Keratinocyte (primary cell): ENCODE data around the gene TAF11L7. TPM values are rescaled to one million over a fixed set of nuclear protein-coding genes. Genes with fewer than 3 reads are reported as not detected.

ENCODE experiments used
- DNase-seq: peaks from one replicate; pipeline ENCODE4 v3.0.0-alpha.2; 2011; ENCODE audit warnings: low read depth, missing footprints, low spot score
- FAIRE-seq: peaks from 2 replicates; lab custom pipeline; 2011; peaks lifted over from hg19 to GRCh38; lab: Jason Lieb, UNC
- H2AFZ ChIP-seq: 2 replicates; pipeline ENCODE4 v1.6.0; 2012; ENCODE audit warnings: low read length, control low read depth, inconsistent platforms; ENCODE audit not compliant: control insufficient read depth
- H3K27ac ChIP-seq: 2 replicates; pipeline ENCODE4 v1.5.1; 2011; ENCODE audit warnings: low read length; ENCODE audit not compliant: control insufficient read depth, insufficient read depth
- H3K27me3 ChIP-seq: 3 replicates; pipeline ENCODE4 v1.6.0; 2011; ENCODE audit warnings: low read length; ENCODE audit not compliant: control insufficient read depth, insufficient read depth; ENCODE audit errors: extremely low read depth
- H3K36me3 ChIP-seq, 2 experiments: 2 replicates in 1 of 2; 3 replicates in 1 of 2; pipeline ENCODE4 v1.5.1; 2011; ENCODE audit warnings: low read length in 2 of 2, mild to moderate bottlenecking in 1 of 2; ENCODE audit not compliant: control insufficient read depth in 2 of 2, insufficient read depth in 2 of 2; ENCODE audit errors: extremely low read depth in 1 of 2
- H3K4me1 ChIP-seq: 3 replicates; pipeline ENCODE4 v1.5.1; 2011; ENCODE audit warnings: low read length; ENCODE audit not compliant: control insufficient read depth, insufficient read depth; ENCODE audit errors: extremely low read depth
- H3K4me2 ChIP-seq: 3 replicates; pipeline ENCODE4 v1.6.0; 2011; ENCODE audit warnings: low read depth, low read length; ENCODE audit not compliant: control insufficient read depth, insufficient read depth; ENCODE audit errors: extremely low read depth
- H3K4me3 ChIP-seq, 3 experiments: fragments of 200-600 bp in 1 of 3; sonication (generic) in 1 of 3; 2 replicates in 2 of 3; 3 replicates in 1 of 3; pipeline ENCODE4 v1.5.1; 2011 to 2016; ENCODE audit warnings: low read length in 3 of 3, mild to moderate bottlenecking in 3 of 3, control low read depth in 2 of 3, inconsistent platforms in 1 of 3, low read depth in 1 of 3, mixed read lengths in 1 of 3, mixed run types in 1 of 3, moderate library complexity in 1 of 3; ENCODE audit not compliant: control insufficient read depth in 2 of 3, insufficient read depth in 2 of 3; ENCODE audit errors: extremely low read depth in 1 of 3
- H3K79me2 ChIP-seq: 2 replicates; pipeline ENCODE4 v1.6.0; 2012; ENCODE audit warnings: low read length; ENCODE audit not compliant: control insufficient read depth, insufficient read depth
- H3K9ac ChIP-seq: 3 replicates; pipeline ENCODE4 v1.6.0; 2011; ENCODE audit warnings: low read length; ENCODE audit not compliant: control insufficient read depth, insufficient read depth; ENCODE audit errors: extremely low read depth
- H3K9me1 ChIP-seq: 3 replicates; pipeline ENCODE4 v1.6.0; 2011; ENCODE audit warnings: low read length; ENCODE audit not compliant: control insufficient read depth, insufficient read depth; ENCODE audit errors: extremely low read depth
- H3K9me3 ChIP-seq: 2 replicates; pipeline ENCODE4 v1.5.1; 2012; ENCODE audit warnings: low read depth, low read length; ENCODE audit not compliant: control insufficient read depth
- H4K20me1 ChIP-seq: 3 replicates; pipeline ENCODE4 v1.6.0; 2011; ENCODE audit warnings: low read length; ENCODE audit not compliant: control insufficient read depth, insufficient read depth; ENCODE audit errors: extremely low read depth
- CTCF ChIP-seq, 3 experiments: IDR thresholded peaks in 1 of 3; conservative IDR thresholded peaks in 1 of 3; optimal IDR thresholded peaks in 1 of 3; 2 replicates in 2 of 3; 3 replicates in 1 of 3; pipeline versions ENCODE3 to v1.5.1; 2011; ENCODE audit warnings: low read length in 3 of 3, mild to moderate bottlenecking in 3 of 3, moderate library complexity in 2 of 3, control low read depth in 1 of 3, inconsistent platforms in 1 of 3; ENCODE audit not compliant: insufficient read depth in 2 of 3; ENCODE audit errors: extremely low read depth in 1 of 3
- EZH2 ChIP-seq: IDR thresholded peaks from one replicate; pipeline ENCODE4 v1.6.1; 2012; ENCODE audit warnings: inconsistent platforms, mild to moderate bottlenecking, low read length, moderate library complexity
- dilution Hi-C: fragments of 300-500 bp; cut with MboI; formaldehyde crosslinking; loops from one replicate; pipeline ENCODE4 v1.7.0; 2020; ENCODE audit warnings: low sequenced_read_pairs; ENCODE audit not compliant: extremely low pct_ligation_motif_present
- polyA plus RNA-seq, 5 experiments: library from polyadenylated mRNA; depleted of rRNA in 3 of 5; stranded (reverse) in 3 of 5; stranded (forward) in 1 of 5; unstranded in 1 of 5; fragments of >200 nt; gene quantifications; 1 replicate in 1 of 5; 2 replicates in 3 of 5; 3 replicates in 1 of 5; pipeline versions ENCODE4 v1.2.1 to v1.2.3, GENCODE V29; 2011 to 2012; ENCODE audit warnings: missing spikeins in 2 of 5, low read depth in 1 of 5, low replicate concordance in 1 of 5

TAF11L7 gene
- polyA plus RNA-seq, 1 donor (not counting 4 experiments of a cell fraction or from before 2014, with no cell fraction given) = not detected

- FAIRE-seq (no peak), DNase-seq (no peak)
- Histone ChIP-seq H3K9me3 (no peaks in the 10 kb centered on the region), H3K27ac (no peak overlapping the region), H3K4me3 (no peak overlapping the region), H3K9ac (no peak overlapping the region), H3K79me2 (no peaks in the 10 kb centered on the region), H3K4me1 (no peaks in the 10 kb centered on the region), H3K9me1 (no peaks in the 10 kb centered on the region), H2AFZ (no peak overlapping the region), H3K4me2 (no peak overlapping the region), H3K27me3 (no peaks in the 10 kb centered on the region), H4K20me1 (no peaks in the 10 kb centered on the region), H3K36me3 (no peaks in the 10 kb centered on the region)
- TF ChIP-seq CTCF (optimal IDR thresholded peaks at IDR 0.05 in 1 of 3, IDR thresholded peaks at IDR 0.05 in 1 of 3, conservative IDR thresholded peaks at IDR 0.05 in 1 of 3; ENCODE audit: extremely low read depth in 1 of 3, insufficient read depth in 2 of 3, low read length in 3 of 3) = no peak
- TF ChIP-seq EZH2 = no peak
- dilution Hi-C loops = no loop called here
Observed at GRCh38 chr5:17625686-17626085, 40.1 kb upstream of the TAF11L7 start.

GRCh38 chr5:17620627-17621026 is 35.1 kb upstream of the TAF11L7 start:
- Histone ChIP-seq H3K9me1 (no peaks in the 10 kb centered on the region), H3K9ac (no peak overlapping the region), H3K27ac (no peak overlapping the region), H3K27me3 (no peaks in the 10 kb centered on the region), H3K4me3 (no peak overlapping the region), H3K79me2 (no peaks in the 10 kb centered on the region), H2AFZ (no peak overlapping the region), H3K36me3 (no peaks in the 10 kb centered on the region), H3K4me2 (no peak overlapping the region), H4K20me1 (no peaks in the 10 kb centered on the region), H3K9me3 (no peaks in the 10 kb centered on the region), H3K4me1 (no peaks in the 10 kb centered on the region)
- no peak for FAIRE-seq
- TF ChIP-seq CTCF (optimal IDR thresholded peaks at IDR 0.05 in 1 of 3, IDR thresholded peaks at IDR 0.05 in 1 of 3, conservative IDR thresholded peaks at IDR 0.05 in 1 of 3; ENCODE audit: extremely low read depth in 1 of 3, insufficient read depth in 2 of 3, low read length in 3 of 3) (no peak), EZH2 (no peak)
- no peak for DNase-seq
- dilution Hi-C loops = no loop called here
